Measurements from ENCODE around the gene LRP1B.

Gene LRP1B

GRCh38 chr2:141697035-141697434 is 433.8 kb downstream of the LRP1B start:
- H3K9me3 ChIP-seq (ENCODE audit: low read length), result no peaks in the 10 kb centered on the region
- no peak overlapping the region for H3K9ac ChIP-seq (ENCODE audit: low read length)
- no peaks in the 10 kb centered on the region for H3K27me3 ChIP-seq (ENCODE audit: insufficient read depth, low read length)
- H3K9me2 ChIP-seq (ENCODE audit: low read depth, low read length), result no peaks in the 10 kb centered on the region
- H3F3A ChIP-seq (ENCODE audit: insufficient read depth, low read length), result no peaks in the 10 kb centered on the region
- no peak overlapping the region for H2AFZ ChIP-seq (ENCODE audit: low read length)
- H3K79me2 ChIP-seq (ENCODE audit: insufficient read depth, low read length), result no peaks in the 10 kb centered on the region
- H3K36me3 ChIP-seq (ENCODE audit: insufficient read depth, low read length), result no peaks in the 10 kb centered on the region
- H3K4me2 ChIP-seq (ENCODE audit: low read length), result no peak overlapping the region
- no peaks in the 10 kb centered on the region for H4K20me1 ChIP-seq (ENCODE audit: insufficient read depth, low read length)
- TF ChIP-seq CTCF (IDR thresholded peaks at IDR 0.05; ENCODE audit: low read length) (no peak), EZH2 (IDR thresholded peaks at IDR 0.05; ENCODE audit: borderline replicate concordance, low read length) (no peak)
- H3K4me1 ChIP-seq (ENCODE audit: insufficient read depth, low read length, severe bottlenecking), result no peaks in the 10 kb centered on the region
- no peak overlapping the region for H3K4me3 ChIP-seq (ENCODE audit: low read depth, low read length, poor library complexity, severe bottlenecking)
- H3K27ac ChIP-seq (ENCODE audit: low read depth, low read length, poor library complexity, severe bottlenecking), result no peak overlapping the region

- Histone ChIP-seq H3K27ac (ENCODE audit: low read depth, low read length, poor library complexity, severe bottlenecking) (no peak overlapping the region), H3K36me3 (ENCODE audit: insufficient read depth, low read length) (no peaks in the 10 kb centered on the region), H3F3A (ENCODE audit: insufficient read depth, low read length) (no peaks in the 10 kb centered on the region), H3K27me3 (ENCODE audit: insufficient read depth, low read length) (no peaks in the 10 kb centered on the region), H2AFZ (ENCODE audit: low read length) (no peak overlapping the region), H3K4me1 (ENCODE audit: insufficient read depth, low read length, severe bottlenecking) (no peaks in the 10 kb centered on the region), H3K9me3 (ENCODE audit: low read length) (no peaks in the 10 kb centered on the region), H3K4me3 (ENCODE audit: low read depth, low read length, poor library complexity, severe bottlenecking) (no peak overlapping the region), H3K4me2 (ENCODE audit: low read length) (no peak overlapping the region), H3K79me2 (ENCODE audit: insufficient read depth, low read length) (no peaks in the 10 kb centered on the region), H4K20me1 (ENCODE audit: insufficient read depth, low read length) (no peaks in the 10 kb centered on the region), H3K9me2 (ENCODE audit: low read depth, low read length) (no peaks in the 10 kb centered on the region), H3K9ac (ENCODE audit: low read length) (no peak overlapping the region)
- TF ChIP-seq CTCF (IDR thresholded peaks at IDR 0.05; ENCODE audit: low read length), result no peak
- no peak for TF ChIP-seq EZH2 (IDR thresholded peaks at IDR 0.05; ENCODE audit: borderline replicate concordance, low read length)
These were observed 436.6 kb downstream of the LRP1B start for GRCh38 chr2:141694180-141694579.

- no peak overlapping the region for H3K9ac ChIP-seq (ENCODE audit: low read length)
- H3K4me3 ChIP-seq (ENCODE audit: low read depth, low read length, poor library complexity, severe bottlenecking), result no peak overlapping the region
- no peaks in the 10 kb centered on the region for H3K79me2 ChIP-seq (ENCODE audit: insufficient read depth, low read length)
- H3K27me3 ChIP-seq (ENCODE audit: insufficient read depth, low read length), result no peaks in the 10 kb centered on the region
- no peaks in the 10 kb centered on the region for H4K20me1 ChIP-seq (ENCODE audit: insufficient read depth, low read length)
- H3K4me1 ChIP-seq (ENCODE audit: insufficient read depth, low read length, severe bottlenecking), result no peaks in the 10 kb centered on the region
- H3F3A ChIP-seq (ENCODE audit: insufficient read depth, low read length), result no peaks in the 10 kb centered on the region
- no peak overlapping the region for H3K4me2 ChIP-seq (ENCODE audit: low read length)
- no peak overlapping the region for H3K27ac ChIP-seq (ENCODE audit: low read depth, low read length, poor library complexity, severe bottlenecking)
- H2AFZ ChIP-seq (ENCODE audit: low read length), result no peak overlapping the region
- TF ChIP-seq EZH2 (IDR thresholded peaks at IDR 0.05; ENCODE audit: borderline replicate concordance, low read length), result no peak
- TF ChIP-seq CTCF (IDR thresholded peaks at IDR 0.05; ENCODE audit: low read length), result no peak
- no peaks in the 10 kb centered on the region for H3K9me3 ChIP-seq (ENCODE audit: low read length)
- H3K9me2 ChIP-seq (ENCODE audit: low read depth, low read length), result no peaks in the 10 kb centered on the region
- no peaks in the 10 kb centered on the region for H3K36me3 ChIP-seq (ENCODE audit: insufficient read depth, low read length)
These were observed 438.0 kb downstream of the LRP1B start for GRCh38 chr2:141692829-141693228.
